ENCODE data around the gene MUC13. TPM values are rescaled to one million over a fixed set of nuclear protein-coding genes. Genes with fewer than 3 reads are reported as not detected.

The MUC13 gene
- total and polyA plus RNA-seq, 7 experiments from 2014 or later, result not detected

- intact Hi-C loops (cut with micrococcal nuclease), result no loop called here
- Mint-ChIP-seq H3K27ac (peak overlapping the region in 1 of 9 donors; percentile 4), H3K4me3 (peak overlapping the region in 1 of 10 donors; percentile 22), H3K4me1 (peaks cover 10 to 12% (median 11%) of the 10 kb centered on the region in 7 donors), H3K36me3 (peaks cover 0 to 5% (median 0%) of the 10 kb centered on the region in 5 donors), H3K9me3 (no peaks in the 10 kb centered on the region), H3K27me3 (peaks cover 10 to 45% (median 18%) of the 10 kb centered on the region in 5 donors)
- Histone ChIP-seq H3K27me3 (ENCODE audit: control insufficient read depth in 2 of 2, insufficient read depth in 2 of 2, low read length in 2 of 2) (no peaks in the 10 kb centered on the region), H3K9me3 (ENCODE audit: control insufficient read depth in 2 of 3, low read length in 3 of 3) (no peaks in the 10 kb centered on the region), H3K4me3 (ENCODE audit: low read length) (no peak overlapping the region), H3K27ac (ENCODE audit: low read depth, low read length) (no peak overlapping the region), H3K4me1 (ENCODE audit: control insufficient read depth in 2 of 2, insufficient read depth in 2 of 2, low read length in 2 of 2) (peaks cover 0 to 4% of the 10 kb centered on the region in 2 donors), H3K36me3 (ENCODE audit: control insufficient read depth in 2 of 3, insufficient read depth in 3 of 3, low read length in 3 of 3) (no peaks in the 10 kb centered on the region)
- DNase-seq, result no peak
- ATAC-seq, result peak; percentile 66
- CTCF ChIA-PET, result no interaction called here
- POLR2A ChIA-PET, result no interaction called here
These were observed 55.8 kb downstream of the MUC13 start for GRCh38 chr3:124878561-124879336.

- ChIA-PET POLR2A (no interaction called here), CTCF (no interaction called here)
- H3K9me3 Mint-ChIP-seq, result no peaks in the 10 kb centered on the region
- no peak overlapping the region for H3K27ac Mint-ChIP-seq
- Histone ChIP-seq H3K4me3 (ENCODE audit: low read length) (no peak overlapping the region), H3K9me3 (ENCODE audit: control insufficient read depth in 2 of 3, low read length in 3 of 3) (no peaks in the 10 kb centered on the region), H3K4me1 (ENCODE audit: control insufficient read depth in 2 of 2, insufficient read depth in 2 of 2, low read length in 2 of 2) (peaks cover 0 to 4% of the 10 kb centered on the region in 2 donors), H3K27me3 (ENCODE audit: control insufficient read depth in 2 of 2, insufficient read depth in 2 of 2, low read length in 2 of 2) (no peaks in the 10 kb centered on the region), H3K36me3 (ENCODE audit: control insufficient read depth in 2 of 3, insufficient read depth in 3 of 3, low read length in 3 of 3) (no peaks in the 10 kb centered on the region), H3K27ac (ENCODE audit: low read depth, low read length) (no peak overlapping the region)
- peaks cover 10 to 42% (median 16%) of the 10 kb centered on the region in 5 donors for H3K27me3 Mint-ChIP-seq
- H3K4me3 Mint-ChIP-seq, result no peak overlapping the region
- DNase-seq, result no peak
- H3K4me1 Mint-ChIP-seq, result peaks cover 10 to 12% (median 11%) of the 10 kb centered on the region in 7 donors
- ATAC-seq, result no peak
- peaks cover 0 to 5% (median 0%) of the 10 kb centered on the region in 5 donors for H3K36me3 Mint-ChIP-seq
- intact Hi-C loops (cut with micrococcal nuclease), result no loop called here
These were observed 56.9 kb downstream of the MUC13 start for GRCh38 chr3:124877674-124878073.

- H3K36me3 ChIP-seq (ENCODE audit: control insufficient read depth in 2 of 3, insufficient read depth in 3 of 3, low read length in 3 of 3), result no peaks in the 10 kb centered on the region
- no peak overlapping the region for H3K4me3 Mint-ChIP-seq
- no peak for DNase-seq
- no peak overlapping the region for H3K27ac Mint-ChIP-seq
- ChIA-PET CTCF (interaction anchor here (0.7 to 1.1 kb wide), 2 partner anchors 13 to 116 kb away, joined by 3 to 4 read pairs; no protein-coding TSS in a partner anchor), POLR2A (no interaction called here)
- ATAC-seq, result no peak
- intact Hi-C loops (cut with micrococcal nuclease), result no loop called here
- H3K9me3 Mint-ChIP-seq, result no peaks in the 10 kb centered on the region
- H3K36me3 Mint-ChIP-seq, result no peaks in the 10 kb centered on the region
- peaks cover 4 to 41% (median 8%) of the 10 kb centered on the region in 5 donors for H3K27me3 Mint-ChIP-seq
- H3K4me3 ChIP-seq (ENCODE audit: low read length), result no peak overlapping the region
- peaks cover 0 to 4% of the 10 kb centered on the region in 2 donors for H3K4me1 ChIP-seq (ENCODE audit: control insufficient read depth in 2 of 2, insufficient read depth in 2 of 2, low read length in 2 of 2)
- H3K27ac ChIP-seq (ENCODE audit: low read depth, low read length), result no peak overlapping the region
- peaks cover 10 to 12% (median 11%) of the 10 kb centered on the region in 7 donors for H3K4me1 Mint-ChIP-seq
- H3K9me3 ChIP-seq (ENCODE audit: control insufficient read depth in 2 of 3, low read length in 3 of 3), result no peaks in the 10 kb centered on the region
- no peaks in the 10 kb centered on the region for H3K27me3 ChIP-seq (ENCODE audit: control insufficient read depth in 2 of 2, insufficient read depth in 2 of 2, low read length in 2 of 2)
These were observed 58.1 kb downstream of the MUC13 start for GRCh38 chr3:124876401-124876878.

GRCh38 chr3:124873226-124873625 is 61.3 kb downstream of the MUC13 start:
- H3K27me3 ChIP-seq (ENCODE audit: control insufficient read depth in 2 of 2, insufficient read depth in 2 of 2, low read length in 2 of 2), result no peaks in the 10 kb centered on the region
- no peak for ATAC-seq
- H3K4me3 Mint-ChIP-seq, result no peak overlapping the region
- no peak overlapping the region for H3K4me3 ChIP-seq (ENCODE audit: low read length)
- peaks cover 0 to 5% (median 0%) of the 10 kb centered on the region in 7 donors for H3K4me1 Mint-ChIP-seq
- no peak for DNase-seq
- no peak overlapping the region for H3K27ac ChIP-seq (ENCODE audit: low read depth, low read length)
- no peaks in the 10 kb centered on the region for H3K4me1 ChIP-seq (ENCODE audit: control insufficient read depth in 2 of 2, insufficient read depth in 2 of 2, low read length in 2 of 2)
- no peaks in the 10 kb centered on the region for H3K9me3 ChIP-seq (ENCODE audit: control insufficient read depth in 2 of 3, low read length in 3 of 3)
- ChIA-PET POLR2A (no interaction called here), CTCF (no interaction called here)
- H3K27ac Mint-ChIP-seq, result no peak overlapping the region
- no peaks in the 10 kb centered on the region for H3K36me3 ChIP-seq (ENCODE audit: control insufficient read depth in 2 of 3, insufficient read depth in 3 of 3, low read length in 3 of 3)
- H3K27me3 Mint-ChIP-seq, result peaks cover 2 to 41% (median 12%) of the 10 kb centered on the region in 5 donors
- H3K36me3 Mint-ChIP-seq, result no peaks in the 10 kb centered on the region
- H3K9me3 Mint-ChIP-seq, result no peaks in the 10 kb centered on the region
- intact Hi-C loops (cut with micrococcal nuclease), result no loop called here

GRCh38 chr3:124867511-124867910 is 67.0 kb downstream of the MUC13 start:
- ChIA-PET POLR2A (no interaction called here), CTCF (no interaction called here)
- Mint-ChIP-seq H3K4me3 (no peak overlapping the region), H3K9me3 (peaks cover 0 to 2% (median 0%) of the 10 kb centered on the region in 11 donors), H3K4me1 (peaks cover 0 to 1% (median 0%) of the 10 kb centered on the region in 7 donors), H3K27ac (no peak overlapping the region), H3K27me3 (peaks cover 10 to 32% (median 13%) of the 10 kb centered on the region in 5 donors), H3K36me3 (no peaks in the 10 kb centered on the region)
- no peaks in the 10 kb centered on the region for H3K27me3 ChIP-seq (ENCODE audit: control insufficient read depth in 2 of 2, insufficient read depth in 2 of 2, low read length in 2 of 2)
- no peak overlapping the region for H3K27ac ChIP-seq (ENCODE audit: low read depth, low read length)
- no peaks in the 10 kb centered on the region for H3K36me3 ChIP-seq (ENCODE audit: control insufficient read depth in 2 of 3, insufficient read depth in 3 of 3, low read length in 3 of 3)
- intact Hi-C loops (cut with micrococcal nuclease), result no loop called here
- no peak for DNase-seq
- ATAC-seq, result no peak
- no peaks in the 10 kb centered on the region for H3K9me3 ChIP-seq (ENCODE audit: control insufficient read depth in 2 of 3, low read length in 3 of 3)
- no peaks in the 10 kb centered on the region for H3K4me1 ChIP-seq (ENCODE audit: control insufficient read depth in 2 of 2, insufficient read depth in 2 of 2, low read length in 2 of 2)
- H3K4me3 ChIP-seq (ENCODE audit: low read length), result no peak overlapping the region

- H3K4me3 ChIP-seq (ENCODE audit: low read length), result no peak overlapping the region
- no peaks in the 10 kb centered on the region for H3K36me3 Mint-ChIP-seq
- no peaks in the 10 kb centered on the region for H3K4me1 ChIP-seq (ENCODE audit: control insufficient read depth in 2 of 2, insufficient read depth in 2 of 2, low read length in 2 of 2)
- H3K36me3 ChIP-seq (ENCODE audit: control insufficient read depth in 2 of 3, insufficient read depth in 3 of 3, low read length in 3 of 3), result no peaks in the 10 kb centered on the region
- no peak overlapping the region for H3K27ac Mint-ChIP-seq
- H3K9me3 Mint-ChIP-seq, result peaks cover 0 to 2% (median 0%) of the 10 kb centered on the region in 11 donors
- no peaks in the 10 kb centered on the region for H3K27me3 ChIP-seq (ENCODE audit: control insufficient read depth in 2 of 2, insufficient read depth in 2 of 2, low read length in 2 of 2)
- peaks cover 0 to 29% (median 8%) of the 10 kb centered on the region in 5 donors for H3K27me3 Mint-ChIP-seq
- no peak overlapping the region for H3K27ac ChIP-seq (ENCODE audit: low read depth, low read length)
- DNase-seq (no peak), ATAC-seq (no peak)
- H3K4me1 Mint-ChIP-seq, result no peaks in the 10 kb centered on the region
- intact Hi-C loops (cut with micrococcal nuclease), result no loop called here
- no peak overlapping the region for H3K4me3 Mint-ChIP-seq
- CTCF ChIA-PET, result no interaction called here
- H3K9me3 ChIP-seq (ENCODE audit: control insufficient read depth in 2 of 3, low read length in 3 of 3), result no peaks in the 10 kb centered on the region
- POLR2A ChIA-PET, result no interaction called here
These were observed 72.5 kb downstream of the MUC13 start for GRCh38 chr3:124862006-124862405.

- Histone ChIP-seq H3K27me3 (ENCODE audit: control insufficient read depth in 2 of 2, insufficient read depth in 2 of 2, low read length in 2 of 2) (no peaks in the 10 kb centered on the region), H3K9me3 (ENCODE audit: control insufficient read depth in 2 of 3, low read length in 3 of 3) (no peaks in the 10 kb centered on the region), H3K4me1 (ENCODE audit: control insufficient read depth in 2 of 2, insufficient read depth in 2 of 2, low read length in 2 of 2) (no peaks in the 10 kb centered on the region), H3K27ac (ENCODE audit: low read depth, low read length) (no peak overlapping the region), H3K4me3 (ENCODE audit: low read length) (no peak overlapping the region), H3K36me3 (ENCODE audit: control insufficient read depth in 2 of 3, insufficient read depth in 3 of 3, low read length in 3 of 3) (no peaks in the 10 kb centered on the region)
- H3K27ac Mint-ChIP-seq, result no peak overlapping the region
- intact Hi-C loops (cut with micrococcal nuclease), result no loop called here
- no peak overlapping the region for H3K4me3 Mint-ChIP-seq
- no peaks in the 10 kb centered on the region for H3K4me1 Mint-ChIP-seq
- H3K27me3 Mint-ChIP-seq, result peaks cover 0 to 30% (median 8%) of the 10 kb centered on the region in 5 donors
- CTCF ChIA-PET, result no interaction called here
- H3K36me3 Mint-ChIP-seq, result peaks cover 0 to 4% (median 0%) of the 10 kb centered on the region in 5 donors
- no peak for ATAC-seq
- POLR2A ChIA-PET, result no interaction called here
- no peak for DNase-seq
- peaks cover 0 to 2% (median 0%) of the 10 kb centered on the region in 11 donors for H3K9me3 Mint-ChIP-seq
These were observed 73.5 kb downstream of the MUC13 start for GRCh38 chr3:124861041-124861440.
